ENCODE data around the gene IGFBP2. TPM values are rescaled to one million over a fixed set of nuclear protein-coding genes. Genes with fewer than 3 reads are reported as not detected.

Gene IGFBP2
- total and polyA plus RNA-seq, 2 experiments from 2014 or later: 177 to 364 TPM

DNA sequence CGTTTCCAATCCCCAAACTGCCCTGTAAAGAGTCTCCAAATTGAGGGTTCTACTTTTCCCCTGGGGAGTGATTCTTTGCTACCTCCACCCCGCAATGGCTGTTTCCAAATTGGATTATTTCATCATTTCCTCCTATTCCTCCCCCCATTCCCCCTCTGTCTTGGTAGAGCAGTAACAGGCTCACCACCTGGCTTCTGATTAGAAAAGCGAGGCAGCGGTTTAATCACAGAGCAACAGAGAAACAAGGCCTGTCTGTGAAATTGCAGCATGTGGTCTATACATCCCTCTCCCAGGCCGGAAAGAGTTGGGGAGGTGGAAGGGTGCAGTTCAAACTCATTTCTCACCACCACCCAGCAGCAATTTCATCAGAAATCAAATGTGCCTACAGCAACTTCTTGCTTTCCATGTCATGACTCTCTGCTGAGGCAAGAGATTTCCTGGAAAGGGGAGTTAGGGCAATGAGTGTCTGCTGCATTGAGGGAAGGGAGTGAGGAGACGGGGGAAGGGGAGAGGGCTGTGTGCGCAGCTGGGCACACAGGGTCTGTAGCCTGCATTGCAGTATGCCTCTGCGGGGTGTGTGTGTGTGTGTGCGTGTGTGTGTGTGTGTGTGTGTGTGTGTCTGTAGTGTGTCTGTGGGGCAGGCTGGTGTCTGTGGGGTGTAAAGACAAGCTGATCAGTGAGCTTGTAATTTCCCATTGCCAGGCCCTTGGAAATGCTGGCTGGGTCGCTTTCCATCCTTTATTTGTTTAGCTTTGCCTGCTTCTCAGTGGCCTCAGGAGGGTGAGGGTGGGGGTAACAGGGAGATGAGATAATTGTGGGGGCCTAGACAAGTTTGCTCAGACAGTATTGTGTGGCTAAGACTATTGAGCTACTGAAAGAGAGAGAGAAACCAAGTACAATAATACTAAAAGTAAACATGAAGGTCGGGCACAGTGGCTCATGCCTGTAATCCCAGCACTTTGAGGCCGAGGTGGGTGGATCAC is 13.5 kb upstream of the IGFBP2 start:
- Histone ChIP-seq H3K9me2 (ENCODE audit: insufficient read depth) (no peaks in the 10 kb centered on the region), H4K20me1 (replicated peaks; ENCODE audit: insufficient read depth) (no peaks in the 10 kb centered on the region), H3K27me3 (ENCODE audit: insufficient read depth) (no peaks in the 10 kb centered on the region), H3K27ac (ENCODE audit: low read depth) (peak overlapping the region; percentile 65), H3K4me3 (no peak overlapping the region), H3F3A (replicated peaks; ENCODE audit: low read depth) (0 out of 2 replicates have a peak, but pooled peaks cover 2% of the 10 kb centered on the region), H3K79me2 (replicated peaks; ENCODE audit: insufficient read depth) (no peaks in the 10 kb centered on the region), H3K36me3 (ENCODE audit: insufficient read depth) (no peaks in the 10 kb centered on the region), H2AFZ (peak overlapping the region; percentile 93), H3K4me2 (peak overlapping the region; percentile 24; the same call in 1 of the 2 replicates), H3K4me1 (ENCODE audit: insufficient read depth) (peaks cover 26% of the 10 kb centered on the region)
- Mint-ChIP-seq H3K36me3 (ENCODE audit: low read depth) (no peaks in the 10 kb centered on the region), H3K9me3 (no peaks in the 10 kb centered on the region; the same call in 2 of the 3 replicates), H3K4me1 (peaks cover 29% of the 10 kb centered on the region), H3K27ac (peak overlapping the region; percentile 90), H3K4me3 (peak overlapping the region; percentile 7; the same call in 2 of the 3 replicates), H3K27me3 (ENCODE audit: insufficient read depth, low read depth, poor library complexity) (peaks cover 12% of the 10 kb centered on the region)
- TF ChIP-seq JUNB (IDR thresholded peaks at IDR 0.05; ENCODE audit: unreplicated experiment) (no peak), ZNF114 (CRISPR knock-in tag; IDR thresholded peaks at IDR 0.05) (no peak), POLR2AphosphoS5 (IDR thresholded peaks at IDR 0.05; ENCODE audit: low read depth) (no peak), NANOG (IDR thresholded peaks at IDR 0.05; ENCODE audit: borderline replicate concordance) (no peak), STAT1 (IDR thresholded peaks at IDR 0.05; ENCODE audit: unreplicated experiment) (no peak), EZH2phosphoT487 (IDR thresholded peaks at IDR 0.05; ENCODE audit: unreplicated experiment) (no peak), EZH2 (IDR thresholded peaks at IDR 0.05; ENCODE audit: low read depth, unreplicated experiment) (no peak), ZNF331 (CRISPR knock-in tag; IDR thresholded peaks at IDR 0.05; ENCODE audit: low read depth) (no peak), CREB1 (CRISPR knock-in tag; IDR thresholded peaks at IDR 0.05; ENCODE audit: low read depth) (no peak)
- TF ChIP-seq, protein P1, sequence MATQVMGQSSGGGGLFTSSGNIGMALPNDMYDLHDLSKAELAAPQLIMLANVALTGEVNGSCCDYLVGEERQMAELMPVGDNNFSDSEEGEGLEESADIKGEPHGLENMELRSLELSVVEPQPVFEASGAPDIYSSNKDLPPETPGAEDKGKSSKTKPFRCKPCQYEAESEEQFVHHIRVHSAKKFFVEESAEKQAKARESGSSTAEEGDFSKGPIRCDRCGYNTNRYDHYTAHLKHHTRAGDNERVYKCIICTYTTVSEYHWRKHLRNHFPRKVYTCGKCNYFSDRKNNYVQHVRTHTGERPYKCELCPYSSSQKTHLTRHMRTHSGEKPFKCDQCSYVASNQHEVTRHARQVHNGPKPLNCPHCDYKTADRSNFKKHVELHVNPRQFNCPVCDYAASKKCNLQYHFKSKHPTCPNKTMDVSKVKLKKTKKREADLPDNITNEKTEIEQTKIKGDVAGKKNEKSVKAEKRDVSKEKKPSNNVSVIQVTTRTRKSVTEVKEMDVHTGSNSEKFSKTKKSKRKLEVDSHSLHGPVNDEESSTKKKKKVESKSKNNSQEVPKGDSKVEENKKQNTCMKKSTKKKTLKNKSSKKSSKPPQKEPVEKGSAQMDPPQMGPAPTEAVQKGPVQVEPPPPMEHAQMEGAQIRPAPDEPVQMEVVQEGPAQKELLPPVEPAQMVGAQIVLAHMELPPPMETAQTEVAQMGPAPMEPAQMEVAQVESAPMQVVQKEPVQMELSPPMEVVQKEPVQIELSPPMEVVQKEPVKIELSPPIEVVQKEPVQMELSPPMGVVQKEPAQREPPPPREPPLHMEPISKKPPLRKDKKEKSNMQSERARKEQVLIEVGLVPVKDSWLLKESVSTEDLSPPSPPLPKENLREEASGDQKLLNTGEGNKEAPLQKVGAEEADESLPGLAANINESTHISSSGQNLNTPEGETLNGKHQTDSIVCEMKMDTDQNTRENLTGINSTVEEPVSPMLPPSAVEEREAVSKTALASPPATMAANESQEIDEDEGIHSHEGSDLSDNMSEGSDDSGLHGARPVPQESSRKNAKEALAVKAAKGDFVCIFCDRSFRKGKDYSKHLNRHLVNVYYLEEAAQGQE (IDR thresholded peaks at IDR 0.05; ENCODE audit: unreplicated experiment): no peak
- TF ChIP-seq, protein P2, sequence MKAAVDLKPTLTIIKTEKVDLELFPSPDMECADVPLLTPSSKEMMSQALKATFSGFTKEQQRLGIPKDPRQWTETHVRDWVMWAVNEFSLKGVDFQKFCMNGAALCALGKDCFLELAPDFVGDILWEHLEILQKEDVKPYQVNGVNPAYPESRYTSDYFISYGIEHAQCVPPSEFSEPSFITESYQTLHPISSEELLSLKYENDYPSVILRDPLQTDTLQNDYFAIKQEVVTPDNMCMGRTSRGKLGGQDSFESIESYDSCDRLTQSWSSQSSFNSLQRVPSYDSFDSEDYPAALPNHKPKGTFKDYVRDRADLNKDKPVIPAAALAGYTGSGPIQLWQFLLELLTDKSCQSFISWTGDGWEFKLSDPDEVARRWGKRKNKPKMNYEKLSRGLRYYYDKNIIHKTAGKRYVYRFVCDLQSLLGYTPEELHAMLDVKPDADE (IDR thresholded peaks at IDR 0.05): no peak
- TF ChIP-seq, protein P3, sequence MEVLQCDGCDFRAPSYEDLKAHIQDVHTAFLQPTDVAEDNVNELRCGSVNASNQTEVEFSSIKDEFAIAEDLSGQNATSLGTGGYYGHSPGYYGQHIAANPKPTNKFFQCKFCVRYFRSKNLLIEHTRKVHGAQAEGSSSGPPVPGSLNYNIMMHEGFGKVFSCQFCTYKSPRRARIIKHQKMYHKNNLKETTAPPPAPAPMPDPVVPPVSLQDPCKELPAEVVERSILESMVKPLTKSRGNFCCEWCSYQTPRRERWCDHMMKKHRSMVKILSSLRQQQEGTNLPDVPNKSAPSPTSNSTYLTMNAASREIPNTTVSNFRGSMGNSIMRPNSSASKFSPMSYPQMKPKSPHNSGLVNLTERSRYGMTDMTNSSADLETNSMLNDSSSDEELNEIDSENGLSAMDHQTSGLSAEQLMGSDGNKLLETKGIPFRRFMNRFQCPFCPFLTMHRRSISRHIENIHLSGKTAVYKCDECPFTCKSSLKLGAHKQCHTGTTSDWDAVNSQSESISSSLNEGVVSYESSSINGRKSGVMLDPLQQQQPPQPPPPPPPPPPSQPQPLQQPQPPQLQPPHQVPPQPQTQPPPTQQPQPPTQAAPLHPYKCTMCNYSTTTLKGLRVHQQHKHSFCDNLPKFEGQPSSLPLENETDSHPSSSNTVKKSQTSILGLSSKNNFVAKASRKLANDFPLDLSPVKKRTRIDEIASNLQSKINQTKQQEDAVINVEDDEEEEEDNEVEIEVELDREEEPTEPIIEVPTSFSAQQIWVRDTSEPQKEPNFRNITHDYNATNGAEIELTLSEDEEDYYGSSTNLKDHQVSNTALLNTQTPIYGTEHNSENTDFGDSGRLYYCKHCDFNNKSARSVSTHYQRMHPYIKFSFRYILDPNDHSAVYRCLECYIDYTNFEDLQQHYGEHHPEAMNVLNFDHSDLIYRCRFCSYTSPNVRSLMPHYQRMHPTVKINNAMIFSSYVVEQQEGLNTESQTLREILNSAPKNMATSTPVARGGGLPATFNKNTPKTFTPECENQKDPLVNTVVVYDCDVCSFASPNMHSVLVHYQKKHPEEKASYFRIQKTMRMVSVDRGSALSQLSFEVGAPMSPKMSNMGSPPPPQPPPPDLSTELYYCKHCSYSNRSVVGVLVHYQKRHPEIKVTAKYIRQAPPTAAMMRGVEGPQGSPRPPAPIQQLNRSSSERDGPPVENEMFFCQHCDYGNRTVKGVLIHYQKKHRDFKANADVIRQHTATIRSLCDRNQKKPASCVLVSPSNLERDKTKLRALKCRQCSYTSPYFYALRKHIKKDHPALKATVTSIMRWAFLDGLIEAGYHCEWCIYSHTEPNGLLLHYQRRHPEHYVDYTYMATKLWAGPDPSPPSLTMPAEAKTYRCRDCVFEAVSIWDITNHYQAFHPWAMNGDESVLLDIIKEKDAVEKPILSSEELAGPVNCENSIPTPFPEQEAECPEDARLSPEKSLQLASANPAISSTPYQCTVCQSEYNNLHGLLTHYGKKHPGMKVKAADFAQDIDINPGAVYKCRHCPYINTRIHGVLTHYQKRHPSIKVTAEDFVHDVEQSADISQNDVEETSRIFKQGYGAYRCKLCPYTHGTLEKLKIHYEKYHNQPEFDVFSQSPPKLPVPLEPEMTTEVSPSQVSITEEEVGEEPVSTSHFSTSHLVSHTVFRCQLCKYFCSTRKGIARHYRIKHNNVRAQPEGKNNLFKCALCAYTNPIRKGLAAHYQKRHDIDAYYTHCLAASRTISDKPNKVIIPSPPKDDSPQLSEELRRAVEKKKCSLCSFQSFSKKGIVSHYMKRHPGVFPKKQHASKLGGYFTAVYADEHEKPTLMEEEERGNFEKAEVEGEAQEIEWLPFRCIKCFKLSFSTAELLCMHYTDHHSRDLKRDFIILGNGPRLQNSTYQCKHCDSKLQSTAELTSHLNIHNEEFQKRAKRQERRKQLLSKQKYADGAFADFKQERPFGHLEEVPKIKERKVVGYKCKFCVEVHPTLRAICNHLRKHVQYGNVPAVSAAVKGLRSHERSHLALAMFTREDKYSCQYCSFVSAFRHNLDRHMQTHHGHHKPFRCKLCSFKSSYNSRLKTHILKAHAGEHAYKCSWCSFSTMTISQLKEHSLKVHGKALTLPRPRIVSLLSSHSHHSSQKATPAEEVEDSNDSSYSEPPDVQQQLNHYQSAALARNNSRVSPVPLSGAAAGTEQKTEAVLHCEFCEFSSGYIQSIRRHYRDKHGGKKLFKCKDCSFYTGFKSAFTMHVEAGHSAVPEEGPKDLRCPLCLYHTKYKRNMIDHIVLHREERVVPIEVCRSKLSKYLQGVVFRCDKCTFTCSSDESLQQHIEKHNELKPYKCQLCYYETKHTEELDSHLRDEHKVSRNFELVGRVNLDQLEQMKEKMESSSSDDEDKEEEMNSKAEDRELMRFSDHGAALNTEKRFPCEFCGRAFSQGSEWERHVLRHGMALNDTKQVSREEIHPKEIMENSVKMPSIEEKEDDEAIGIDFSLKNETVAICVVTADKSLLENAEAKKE (CRISPR knock-in tag; IDR thresholded peaks at IDR 0.05): no peak
- TF ChIP-seq, protein P4, sequence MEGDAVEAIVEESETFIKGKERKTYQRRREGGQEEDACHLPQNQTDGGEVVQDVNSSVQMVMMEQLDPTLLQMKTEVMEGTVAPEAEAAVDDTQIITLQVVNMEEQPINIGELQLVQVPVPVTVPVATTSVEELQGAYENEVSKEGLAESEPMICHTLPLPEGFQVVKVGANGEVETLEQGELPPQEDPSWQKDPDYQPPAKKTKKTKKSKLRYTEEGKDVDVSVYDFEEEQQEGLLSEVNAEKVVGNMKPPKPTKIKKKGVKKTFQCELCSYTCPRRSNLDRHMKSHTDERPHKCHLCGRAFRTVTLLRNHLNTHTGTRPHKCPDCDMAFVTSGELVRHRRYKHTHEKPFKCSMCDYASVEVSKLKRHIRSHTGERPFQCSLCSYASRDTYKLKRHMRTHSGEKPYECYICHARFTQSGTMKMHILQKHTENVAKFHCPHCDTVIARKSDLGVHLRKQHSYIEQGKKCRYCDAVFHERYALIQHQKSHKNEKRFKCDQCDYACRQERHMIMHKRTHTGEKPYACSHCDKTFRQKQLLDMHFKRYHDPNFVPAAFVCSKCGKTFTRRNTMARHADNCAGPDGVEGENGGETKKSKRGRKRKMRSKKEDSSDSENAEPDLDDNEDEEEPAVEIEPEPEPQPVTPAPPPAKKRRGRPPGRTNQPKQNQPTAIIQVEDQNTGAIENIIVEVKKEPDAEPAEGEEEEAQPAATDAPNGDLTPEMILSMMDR (conservative IDR thresholded peaks at IDR 0.05; ENCODE audit: low read depth in 2 of 2): no peak
- DNase-seq (ENCODE audit: low spot score): no peak
- peak; percentile 86 for ATAC-seq
